Subcutaneous abdominal adipose tissue (tissue), 5 donors: Measurements from ENCODE around the gene USH1G.

Experiments used
- H3K27ac ChIP-seq: one replicate; pipeline ENCODE4 v1.7.0; 2013; ENCODE audit warnings: low read depth, mild to moderate bottlenecking, inconsistent platforms, low read length, moderate library complexity
- H3K27me3 ChIP-seq, 5 donors: one replicate each; pipeline ENCODE4 v1.7.0; 2013; ENCODE audit warnings: low read length in 5 of 5, inconsistent platforms in 1 of 5; ENCODE audit not compliant: control insufficient read depth in 5 of 5, insufficient read depth in 4 of 5
- H3K36me3 ChIP-seq, 5 donors: one replicate each; pipeline ENCODE4 v1.7.0; 2013; ENCODE audit warnings: low read length in 5 of 5; ENCODE audit not compliant: control insufficient read depth in 5 of 5, insufficient read depth in 5 of 5
- H3K4me1 ChIP-seq, 5 donors: one replicate each; pipeline ENCODE4 v1.7.0; 2013; ENCODE audit warnings: low read length in 5 of 5, mild to moderate bottlenecking in 3 of 5, moderate library complexity in 1 of 5; ENCODE audit not compliant: control insufficient read depth in 5 of 5, insufficient read depth in 5 of 5
- H3K4me3 ChIP-seq, 5 donors: one replicate each; pipeline ENCODE4 v1.7.0; 2013; ENCODE audit warnings: low read length in 5 of 5, low read depth in 1 of 5
- H3K9ac ChIP-seq, 5 donors: one replicate each; pipeline ENCODE4 v1.7.0; 2013; ENCODE audit warnings: low read length in 5 of 5, mild to moderate bottlenecking in 4 of 5, moderate library complexity in 3 of 5
- H3K9me3 ChIP-seq, 5 donors: one replicate each; pipeline ENCODE4 v1.7.0; 2013; ENCODE audit warnings: low read length in 5 of 5; ENCODE audit not compliant: control insufficient read depth in 5 of 5
- donor health status: healthy.
- donor health status: healthy.
- donor health status: healthy.
- donor health status: healthy.
- donor health status: healthy.

The USH1G gene

GRCh38 chr17:74875977-74876593 lies 47.0 kb downstream of the USH1G start:
- peaks cover 5 to 12% (median 10%) of the 10 kb centered on the region in 5 donors for H3K27me3 ChIP-seq
- no peak overlapping the region for H3K9ac ChIP-seq
- H3K4me1 ChIP-seq, result peaks cover 5 to 24% (median 19%) of the 10 kb centered on the region in 5 donors
- no peak overlapping the region for H3K4me3 ChIP-seq
- H3K9me3 ChIP-seq, result no peaks in the 10 kb centered on the region
- no peaks in the 10 kb centered on the region for H3K36me3 ChIP-seq
- no peak overlapping the region for H3K27ac ChIP-seq

GRCh38 chr17:74875155-74875976 lies 47.7 kb downstream of the USH1G start:
- Histone ChIP-seq H3K36me3 (no peaks in the 10 kb centered on the region), H3K27me3 (peaks cover 5 to 10% (median 7%) of the 10 kb centered on the region in 5 donors), H3K4me1 (peaks cover 5 to 24% (median 22%) of the 10 kb centered on the region in 5 donors), H3K9ac (no peak overlapping the region), H3K27ac (no peak overlapping the region), H3K9me3 (no peaks in the 10 kb centered on the region), H3K4me3 (no peak overlapping the region)

- H3K9me3 ChIP-seq, result no peaks in the 10 kb centered on the region
- no peak overlapping the region for H3K4me3 ChIP-seq
- H3K36me3 ChIP-seq, result no peaks in the 10 kb centered on the region
- peaks cover 5 to 24% (median 22%) of the 10 kb centered on the region in 5 donors for H3K4me1 ChIP-seq
- H3K27ac ChIP-seq, result no peak overlapping the region
- no peak overlapping the region for H3K9ac ChIP-seq
- peaks cover 5 to 10% (median 7%) of the 10 kb centered on the region in 5 donors for H3K27me3 ChIP-seq
Observed at GRCh38 chr17:74874615-74875037, 48.4 kb downstream of the USH1G start.

- peak overlapping the region; percentile 73 to 94 (median 84) for H3K9ac ChIP-seq
- peaks cover 5 to 10% (median 7%) of the 10 kb centered on the region in 5 donors for H3K27me3 ChIP-seq
- H3K4me1 ChIP-seq, result peaks cover 5 to 24% (median 22%) of the 10 kb centered on the region in 5 donors
- H3K36me3 ChIP-seq, result no peaks in the 10 kb centered on the region
- H3K9me3 ChIP-seq, result no peaks in the 10 kb centered on the region
- peak overlapping the region; percentile 89 for H3K27ac ChIP-seq
- H3K4me3 ChIP-seq, result peak overlapping the region; percentile 74 to 90 (median 81)
Observed at GRCh38 chr17:74873874-74874614, 49.0 kb downstream of the USH1G start.

- Histone ChIP-seq H3K27me3 (peaks cover 5 to 7% (median 6%) of the 10 kb centered on the region in 5 donors), H3K9me3 (no peaks in the 10 kb centered on the region), H3K4me1 (peaks cover 5 to 23% (median 21%) of the 10 kb centered on the region in 5 donors), H3K36me3 (no peaks in the 10 kb centered on the region), H3K9ac (peak overlapping the region; percentile 73 to 94 (median 84)), H3K27ac (peak overlapping the region; percentile 89), H3K4me3 (peak overlapping the region; percentile 74 to 90 (median 81))
Observed at GRCh38 chr17:74873037-74873873, 49.8 kb downstream of the USH1G start.

GRCh38 chr17:74872313-74873036 lies 50.6 kb downstream of the USH1G start, which contains the start of gene FDXR:
TSS of gene FDXR (minus strand) at chr17:74872994. CDS start at chr17:74872944, 50 bp downstream.
- Histone ChIP-seq H3K36me3 (no peaks in the 10 kb centered on the region), H3K9me3 (no peaks in the 10 kb centered on the region), H3K27ac (peak within 1 kb of the TSS; percentile 89), H3K4me3 (peak within 1 kb of the TSS; percentile 74 to 90 (median 84)), H3K9ac (peak within 1 kb of the TSS; percentile 73 to 94 (median 84)), H3K27me3 (peaks cover under 1 to 3% (median under 1%) of the 10 kb centered on the region in 5 donors), H3K4me1 (peaks cover 5 to 22% (median 18%) of the 10 kb centered on the region in 5 donors)

- Histone ChIP-seq H3K4me3 (peak overlapping the region in 2 of 5 donors; percentile 74 to 86), H3K9ac (peak overlapping the region in 2 of 5 donors; percentile 74 to 84), H3K9me3 (no peaks in the 10 kb centered on the region), H3K36me3 (no peaks in the 10 kb centered on the region), H3K4me1 (peaks cover 7 to 22% (median 18%) of the 10 kb centered on the region in 5 donors), H3K27ac (no peak overlapping the region), H3K27me3 (no peaks in the 10 kb centered on the region)
Observed at GRCh38 chr17:74871356-74872076, 51.5 kb downstream of the USH1G start.

GRCh38 chr17:74870512-74870911 lies 52.5 kb downstream of the USH1G start:
- Histone ChIP-seq H3K9me3 (no peaks in the 10 kb centered on the region), H3K36me3 (no peaks in the 10 kb centered on the region), H3K4me3 (no peak overlapping the region), H3K27me3 (no peaks in the 10 kb centered on the region), H3K27ac (no peak overlapping the region), H3K4me1 (peaks cover 7 to 22% (median 18%) of the 10 kb centered on the region in 5 donors), H3K9ac (no peak overlapping the region)
